ENCODE measurements around the gene KRCC1.

The KRCC1 gene

DNA sequence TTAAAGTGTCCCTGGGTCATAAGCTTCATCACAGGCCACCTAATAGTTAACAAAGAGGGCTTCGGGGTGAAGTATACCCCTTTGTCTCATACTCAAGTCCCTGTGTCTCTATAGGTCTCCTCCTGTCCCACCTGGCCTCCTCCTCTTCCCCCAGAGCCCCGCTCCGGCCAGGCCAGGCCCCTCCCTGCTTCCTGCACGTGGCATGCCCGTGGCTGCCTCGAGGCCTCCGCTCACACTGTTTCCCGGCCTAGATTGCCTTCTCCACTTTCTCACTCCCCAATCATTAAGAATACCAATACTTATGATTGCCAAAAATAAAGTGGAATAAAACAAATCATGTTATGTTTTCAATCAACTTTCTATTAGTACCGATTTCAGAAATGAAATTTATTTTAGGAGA lies 30.8 kb upstream of the KRCC1 start:
- no peak for TF ChIP-seq ZFX (IDR thresholded peaks at IDR 0.05)
- TF ChIP-seq, protein P1, sequence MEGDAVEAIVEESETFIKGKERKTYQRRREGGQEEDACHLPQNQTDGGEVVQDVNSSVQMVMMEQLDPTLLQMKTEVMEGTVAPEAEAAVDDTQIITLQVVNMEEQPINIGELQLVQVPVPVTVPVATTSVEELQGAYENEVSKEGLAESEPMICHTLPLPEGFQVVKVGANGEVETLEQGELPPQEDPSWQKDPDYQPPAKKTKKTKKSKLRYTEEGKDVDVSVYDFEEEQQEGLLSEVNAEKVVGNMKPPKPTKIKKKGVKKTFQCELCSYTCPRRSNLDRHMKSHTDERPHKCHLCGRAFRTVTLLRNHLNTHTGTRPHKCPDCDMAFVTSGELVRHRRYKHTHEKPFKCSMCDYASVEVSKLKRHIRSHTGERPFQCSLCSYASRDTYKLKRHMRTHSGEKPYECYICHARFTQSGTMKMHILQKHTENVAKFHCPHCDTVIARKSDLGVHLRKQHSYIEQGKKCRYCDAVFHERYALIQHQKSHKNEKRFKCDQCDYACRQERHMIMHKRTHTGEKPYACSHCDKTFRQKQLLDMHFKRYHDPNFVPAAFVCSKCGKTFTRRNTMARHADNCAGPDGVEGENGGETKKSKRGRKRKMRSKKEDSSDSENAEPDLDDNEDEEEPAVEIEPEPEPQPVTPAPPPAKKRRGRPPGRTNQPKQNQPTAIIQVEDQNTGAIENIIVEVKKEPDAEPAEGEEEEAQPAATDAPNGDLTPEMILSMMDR (conservative IDR thresholded peaks at IDR 0.05), result no peak

GRCh38 chr2:88085602-88086001 lies 30.0 kb upstream of the KRCC1 start:
- no peak overlapping the region for H3K27ac ChIP-seq
- TF ChIP-seq, protein P1 (conservative IDR thresholded peaks at IDR 0.05), result no peak
- TF ChIP-seq ZFX (IDR thresholded peaks at IDR 0.05), result no peak

More for the DNA sequence above, 30.8 kb upstream of the KRCC1 start:
- no peak overlapping the region for H3K27ac ChIP-seq

DNA sequence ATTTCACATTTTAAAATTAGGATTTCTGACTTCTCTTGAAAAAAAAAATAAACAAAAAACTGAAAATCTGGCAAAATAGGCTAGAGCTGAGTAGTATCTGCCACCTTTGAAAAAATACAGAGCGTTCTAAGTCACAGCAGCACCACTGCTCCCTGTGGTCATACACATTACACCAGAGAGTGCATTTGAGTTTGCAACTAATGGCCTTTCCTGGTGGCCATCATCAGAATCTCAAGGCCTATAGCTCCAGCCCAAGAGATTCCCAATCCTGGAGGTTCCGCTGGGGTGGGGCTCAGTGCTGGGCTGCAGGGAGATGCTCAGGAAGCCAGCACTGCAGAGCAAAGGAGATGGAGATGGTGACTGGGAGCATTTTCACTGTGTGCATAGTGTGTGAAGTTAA lies 29.5 kb upstream of the KRCC1 start:
- H3K27ac ChIP-seq, result no peak overlapping the region
- TF ChIP-seq, protein P1 (conservative IDR thresholded peaks at IDR 0.05), result no peak
- TF ChIP-seq ZFX (IDR thresholded peaks at IDR 0.05), result no peak

DNA sequence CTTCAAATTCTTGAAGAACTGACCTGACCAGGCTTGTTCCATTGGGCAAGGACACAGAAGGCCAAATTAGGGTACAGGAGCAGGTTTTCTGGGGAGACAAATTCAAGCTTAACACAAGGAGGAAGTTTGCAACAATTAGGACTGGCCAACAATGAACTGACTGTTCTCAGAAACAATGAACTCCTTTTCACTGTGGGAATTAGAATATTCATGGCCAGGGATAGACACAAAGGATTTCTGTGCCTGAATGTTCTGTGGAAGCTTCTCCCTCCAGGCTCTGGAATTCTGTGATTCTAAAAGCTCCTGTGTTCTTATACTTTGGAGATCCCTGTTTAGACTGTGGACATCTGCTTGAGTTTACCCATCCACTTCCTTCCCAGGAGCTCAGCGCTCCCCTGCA lies 27.2 kb upstream of the KRCC1 start:
- H3K27ac ChIP-seq, result no peak overlapping the region
- TF ChIP-seq, protein P1 (conservative IDR thresholded peaks at IDR 0.05), result no peak
- TF ChIP-seq ZFX (IDR thresholded peaks at IDR 0.05), result no peak

GRCh38 chr2:88081924-88082608 lies 26.5 kb upstream of the KRCC1 start:
- TF ChIP-seq, protein P1 (conservative IDR thresholded peaks at IDR 0.05), result no peak
- TF ChIP-seq ZFX (IDR thresholded peaks at IDR 0.05), result no peak
- no peak overlapping the region for H3K27ac ChIP-seq

- no peak overlapping the region for H3K27ac ChIP-seq
- TF ChIP-seq ZFX (IDR thresholded peaks at IDR 0.05), result no peak
- TF ChIP-seq, protein P1 (conservative IDR thresholded peaks at IDR 0.05), result no peak
Observed at GRCh38 chr2:88080545-88080944, 25.0 kb upstream of the KRCC1 start.

- no peak overlapping the region for H3K27ac ChIP-seq
Observed at GRCh38 chr2:88078643-88079172, 23.1 kb upstream of the KRCC1 start.

More at GRCh38 chr2:88078643-88079172, 23.1 kb upstream of the KRCC1 start:
- no peak for TF ChIP-seq ZFX (IDR thresholded peaks at IDR 0.05)
- TF ChIP-seq, protein P1 (conservative IDR thresholded peaks at IDR 0.05), result no peak
